Right lobe of liver (tissue), 6 donors: ENCODE measurements around the gene KRT40. TPM values are rescaled to one million over a fixed set of nuclear protein-coding genes. Genes with fewer than 3 reads are reported as not detected.
A peak's percentile ranks its signal among the peaks of the same experiment; 100 is the strongest.

Experiments
- ATAC-seq, 4 donors: fragments of 200-7000 bp; cut with Tn5 transposase; one replicate each; pipeline ENCODE4 v1.9.1; 2020; ENCODE audit warnings: mild to moderate bottlenecking in 4 of 4, moderate library complexity in 4 of 4
- DNase-seq, 3 donors: peaks; one replicate each; pipeline ENCODE4 v3.0.0-alpha.2; 2020
- H3K27ac ChIP-seq, 3 donors: fragments of 200-600 bp; one replicate each; pipeline ENCODE4 v1.8.0; 2022
- H3K27me3 ChIP-seq, 2 donors: fragments of 200-600 bp; one replicate each; pipeline ENCODE4 v1.8.0; 2022
- H3K36me3 ChIP-seq, 4 donors: fragments of 200-600 bp; sonication (generic) in 1 of 4; one replicate each; pipeline versions ENCODE4 v1.5.1 to v1.8.0; 2017 to 2022; ENCODE audit warnings: control low read depth in 1 of 4
- H3K4me1 ChIP-seq, 4 donors: fragments of 200-600 bp; sonication (generic) in 1 of 4; one replicate each; pipeline versions ENCODE4 v1.5.1 to v1.8.0; 2017 to 2022; ENCODE audit warnings: control low read depth in 1 of 4
- H3K4me3 ChIP-seq, 3 donors: fragments of 200-600 bp; one replicate each; pipeline ENCODE4 v1.8.0; 2022
- H3K9me3 ChIP-seq, 4 donors: fragments of 200-600 bp; sonication (generic) in 1 of 4; one replicate each; pipeline versions ENCODE4 v1.5.1 to v1.8.0; 2017 to 2022; ENCODE audit warnings: control low read depth in 1 of 4
- POLR2A ChIP-seq: fragments of 450-650 bp; IDR thresholded peaks from one replicate; pipeline ENCODE4 v1.6.1; 2017; ENCODE audit warnings: antibody characterized with exemption, mild to moderate bottlenecking
- WGBS: methylation state at CpG from one replicate; pipeline ENCODE4 v1.1.6; 2018; ENCODE audit warnings: low coverage, low lambda C conversion rate; ENCODE audit not compliant: insufficient coverage; ENCODE audit errors: missing lambda C conversion rate; 5-methylcytosine and 5-hydroxymethylcytosine counted together
- intact Hi-C, 2 donors: fragments of 100-400 bp; cut with DNase I; formaldehyde crosslinking; loops; one replicate each; pipeline versions ENCODE4 v1.11.2 to v1.14.1; 2022
- total RNA-seq, 6 experiments: library from RNA; depleted of rRNA in 2 of 6; stranded (reverse); fragments of >200 nt in 2 of 6; fragmentation: NEBNext Ultra II Directional in 3 of 6; extraction: Animal tissue kit (Norgen Biotek cat#: 25700) in 3 of 6; gene quantifications; one replicate each; pipeline versions ENCODE4 v1.1.0 to v1.2.4, GENCODE V29; 2016 to 2023
- TF ChIP-seq, protein P1 (sequence below), 4 donors: fragments of 200-600 bp in 3 of 4; fragments of 450-650 bp in 1 of 4; IDR thresholded peaks; one replicate each; pipeline versions ENCODE4 v1.5.1 to v1.8.0; 2016 to 2022; ENCODE audit warnings: antibody characterized with exemption in 4 of 4, mild to moderate bottlenecking in 2 of 4
- donor health status: DM: no; HTN: yes; CAD: no.
- donor health status: DM: no; HTN: no; CAD: no.
- donor health status: DM: no; HTN: no; CAD: no.
- donor health status: DM: no; HTN: yes; CAD: no.
- donor health status: DM: no; HTN: yes; CAD: no.

KRT40 gene
- total RNA-seq, 6 experiments from 2014 or later: not detected

DNA sequence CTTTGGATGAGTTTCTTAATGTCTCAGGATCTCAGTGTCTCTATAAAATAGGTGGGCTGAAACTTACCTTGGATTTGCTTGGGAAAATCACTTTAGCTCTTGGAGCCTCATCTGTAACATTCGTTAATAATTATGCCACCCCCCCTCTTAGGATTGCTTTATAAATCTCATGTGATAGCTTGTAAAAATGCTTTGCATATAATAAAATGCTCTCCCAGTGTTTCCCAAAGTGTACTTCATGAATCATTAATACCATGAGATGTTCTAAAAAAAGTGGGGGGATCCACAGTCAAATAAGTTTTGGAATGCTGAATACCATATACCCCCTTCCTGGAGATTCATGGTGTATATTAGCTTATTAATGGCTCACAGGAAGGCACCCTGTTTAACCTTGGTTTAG is 22.5 kb downstream of the KRT40 start:
- Histone ChIP-seq H3K36me3 (no peaks in the 10 kb centered on the region), H3K9me3 (no peaks in the 10 kb centered on the region), H3K27me3 (no peaks in the 10 kb centered on the region), H3K4me1 (peaks cover 0 to 2% (median 0%) of the 10 kb centered on the region in 4 donors), H3K4me3 (no peak overlapping the region), H3K27ac (no peak overlapping the region)
- 56% methylated on average over 1 of the region's 1 CpG for WGBS
- intact Hi-C loops: no loop called here
- DNase-seq (no peak), ATAC-seq (no peak)
- TF ChIP-seq, protein P1, sequence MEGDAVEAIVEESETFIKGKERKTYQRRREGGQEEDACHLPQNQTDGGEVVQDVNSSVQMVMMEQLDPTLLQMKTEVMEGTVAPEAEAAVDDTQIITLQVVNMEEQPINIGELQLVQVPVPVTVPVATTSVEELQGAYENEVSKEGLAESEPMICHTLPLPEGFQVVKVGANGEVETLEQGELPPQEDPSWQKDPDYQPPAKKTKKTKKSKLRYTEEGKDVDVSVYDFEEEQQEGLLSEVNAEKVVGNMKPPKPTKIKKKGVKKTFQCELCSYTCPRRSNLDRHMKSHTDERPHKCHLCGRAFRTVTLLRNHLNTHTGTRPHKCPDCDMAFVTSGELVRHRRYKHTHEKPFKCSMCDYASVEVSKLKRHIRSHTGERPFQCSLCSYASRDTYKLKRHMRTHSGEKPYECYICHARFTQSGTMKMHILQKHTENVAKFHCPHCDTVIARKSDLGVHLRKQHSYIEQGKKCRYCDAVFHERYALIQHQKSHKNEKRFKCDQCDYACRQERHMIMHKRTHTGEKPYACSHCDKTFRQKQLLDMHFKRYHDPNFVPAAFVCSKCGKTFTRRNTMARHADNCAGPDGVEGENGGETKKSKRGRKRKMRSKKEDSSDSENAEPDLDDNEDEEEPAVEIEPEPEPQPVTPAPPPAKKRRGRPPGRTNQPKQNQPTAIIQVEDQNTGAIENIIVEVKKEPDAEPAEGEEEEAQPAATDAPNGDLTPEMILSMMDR (IDR thresholded peaks at IDR 0.05): no peak
- TF ChIP-seq POLR2A: no peak

DNA sequence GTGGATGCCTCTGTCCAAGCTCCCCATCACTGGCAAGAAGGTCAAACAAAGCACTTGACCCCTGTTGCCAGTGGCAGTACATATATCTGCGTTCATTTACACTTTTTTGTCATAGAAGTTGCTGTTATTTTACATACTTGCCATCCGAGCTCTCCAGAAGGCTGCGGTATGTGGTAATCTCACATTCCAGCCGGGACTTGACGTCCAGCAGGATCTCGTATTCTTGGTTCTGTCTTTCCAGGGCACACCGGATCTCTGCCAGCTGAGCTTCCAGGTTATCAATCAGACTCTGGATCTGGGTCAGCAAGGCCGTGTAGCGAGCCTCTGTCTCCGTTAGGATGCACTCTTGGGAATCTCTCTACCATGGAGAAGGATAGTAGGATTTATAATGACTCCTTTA is 24.0 kb downstream of the KRT40 start:
- intact Hi-C loops: no loop called here

DNA sequence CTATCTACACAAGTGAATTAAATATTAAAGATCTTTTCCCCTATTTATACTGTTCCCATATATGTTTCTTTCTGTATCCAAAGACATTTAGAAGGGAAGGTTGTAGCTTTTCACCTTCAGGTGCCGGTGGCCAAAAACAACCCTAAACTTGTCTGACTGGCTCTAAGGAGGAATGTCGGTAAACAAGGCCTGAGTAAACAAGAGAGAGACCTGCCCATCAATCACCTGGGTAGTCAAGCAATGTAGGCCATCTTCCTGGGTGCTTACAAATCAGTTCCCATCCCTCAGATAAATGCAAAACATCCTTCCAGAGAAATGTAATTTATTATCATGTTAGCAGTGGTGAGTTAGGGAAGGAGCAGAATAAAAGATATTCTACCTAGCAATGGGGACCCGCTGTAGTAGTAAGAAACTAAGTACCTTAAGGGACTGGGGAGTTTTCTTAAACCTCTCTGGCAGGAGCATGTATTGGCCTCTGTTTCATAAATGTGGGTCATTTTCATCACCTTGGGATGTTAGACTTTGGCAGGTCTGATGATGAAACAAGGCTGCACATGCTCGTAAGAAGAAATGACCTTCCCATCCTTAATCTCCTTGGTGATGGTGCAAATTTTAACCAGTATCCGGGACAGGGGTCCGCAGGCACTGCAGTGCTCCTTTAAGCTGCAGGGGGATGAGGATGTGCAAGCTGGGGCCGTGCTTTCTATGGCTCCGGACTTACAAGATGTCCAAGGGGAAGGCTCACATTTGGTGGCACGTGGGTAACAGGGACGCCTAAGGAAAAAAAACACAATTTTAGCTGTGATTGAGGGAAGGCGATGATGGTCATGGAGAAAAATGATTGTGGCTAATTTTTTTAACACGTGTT is 25.8 kb downstream of the KRT40 start:
- Histone ChIP-seq H3K4me3 (no peak overlapping the region), H3K4me1 (peaks cover 0 to 3% (median 0%) of the 10 kb centered on the region in 4 donors), H3K27me3 (no peaks in the 10 kb centered on the region), H3K9me3 (no peaks in the 10 kb centered on the region), H3K27ac (no peak overlapping the region), H3K36me3 (no peaks in the 10 kb centered on the region)
- WGBS: 64% methylated on average over 11 of the region's 12 CpGs
- no peak for ATAC-seq
- no peak for DNase-seq
- TF ChIP-seq, protein P1 (IDR thresholded peaks at IDR 0.05): no peak
- no peak for TF ChIP-seq POLR2A
- intact Hi-C loops: no loop called here

More for the DNA sequence above, 24.0 kb downstream of the KRT40 start:
- H3K36me3 ChIP-seq: no peaks in the 10 kb centered on the region
- DNase-seq: no peak
- ATAC-seq: no peak
- WGBS: 66% methylated on average over 9 of the region's 10 CpGs
- H3K9me3 ChIP-seq: no peaks in the 10 kb centered on the region
- TF ChIP-seq, protein P1 (IDR thresholded peaks at IDR 0.05): no peak
- TF ChIP-seq POLR2A: no peak
- H3K27me3 ChIP-seq: no peaks in the 10 kb centered on the region
- no peak overlapping the region for H3K4me3 ChIP-seq
- H3K27ac ChIP-seq: no peak overlapping the region
- H3K4me1 ChIP-seq: peaks cover 0 to 3% (median 0%) of the 10 kb centered on the region in 4 donors

DNA sequence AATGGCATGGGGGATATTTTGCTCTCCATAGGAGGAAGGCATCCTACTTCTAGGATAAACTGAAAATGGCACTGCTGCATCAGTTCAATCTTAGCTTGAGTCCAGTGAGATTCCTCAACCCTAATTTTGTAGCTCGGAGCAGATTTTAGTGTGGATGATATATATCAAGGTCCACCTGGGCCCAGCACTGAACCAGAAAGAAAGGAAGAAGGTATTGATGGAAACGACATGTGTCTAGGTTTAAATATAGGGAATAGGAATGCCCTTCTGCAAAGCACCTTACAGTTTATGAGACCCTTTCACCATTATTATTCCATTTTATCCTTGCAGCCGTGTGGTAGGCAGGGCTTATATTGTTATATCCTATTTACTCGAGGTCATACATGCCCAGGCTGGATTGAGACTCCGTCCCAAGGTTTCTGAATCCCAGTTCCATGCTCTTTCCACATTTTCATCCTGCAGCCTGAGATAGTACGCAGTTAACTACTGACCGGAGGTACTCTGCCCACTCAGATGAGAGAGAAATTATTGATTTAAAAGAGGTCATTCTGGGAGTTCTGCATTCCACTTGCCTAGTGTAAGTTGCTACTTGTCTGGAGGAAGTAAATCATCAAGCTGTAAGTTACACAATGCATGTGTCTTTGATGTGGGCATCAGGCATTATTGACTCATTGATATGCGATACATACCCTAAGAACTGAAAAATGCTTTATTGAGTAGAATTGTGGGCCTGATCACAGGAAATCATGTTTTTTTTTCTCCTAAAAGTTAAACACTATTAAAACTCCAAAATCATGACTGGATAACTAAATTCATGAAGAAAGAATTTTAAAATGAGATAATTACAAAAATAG is 27.5 kb downstream of the KRT40 start:
- Histone ChIP-seq H3K27ac (no peak overlapping the region), H3K4me3 (no peak overlapping the region), H3K27me3 (no peaks in the 10 kb centered on the region), H3K4me1 (peaks cover 0 to 3% (median 0%) of the 10 kb centered on the region in 4 donors), H3K36me3 (no peaks in the 10 kb centered on the region), H3K9me3 (no peaks in the 10 kb centered on the region)
- no peak for TF ChIP-seq POLR2A
- TF ChIP-seq, protein P1 (IDR thresholded peaks at IDR 0.05): no peak
- no peak for DNase-seq
- ATAC-seq: peak in 1 of 4 donors; percentile 81
- WGBS: 33% methylated on average over 7 of the region's 8 CpGs
- intact Hi-C loops: no loop called here
